Measurements from ENCODE around the gene PDE6G. TPM values are rescaled to one million over a fixed set of nuclear protein-coding genes. Genes with fewer than 3 reads are reported as not detected.
"Not testable (repeated sequence)": the region's sequence is repeated elsewhere in the genome, so short reads cannot be mapped to it uniquely, and the experiment has no call there.

The PDE6G gene
- total RNA-seq, 1 donor from 2014 or later, result 0.40 TPM

DNA sequence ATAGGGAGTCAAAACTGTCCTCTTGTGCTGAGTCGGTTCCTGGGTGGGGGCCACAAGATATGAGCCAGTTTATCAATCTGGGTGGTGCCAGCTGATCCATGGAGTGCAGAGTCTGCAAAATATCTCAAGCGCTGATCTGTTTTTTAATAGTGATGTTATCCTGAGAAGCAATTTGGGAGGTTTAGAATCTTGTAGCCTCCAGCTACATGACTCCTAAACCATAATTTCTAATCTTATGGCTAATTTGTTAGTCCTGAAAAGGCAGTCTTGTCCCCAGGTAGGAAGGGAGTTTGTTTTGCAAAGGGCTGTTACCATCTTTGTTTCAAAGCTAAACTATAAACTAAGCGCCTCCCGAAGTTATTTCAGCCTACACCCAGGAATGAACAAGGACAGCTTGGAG is 17.7 kb downstream of the PDE6G start:
- no peak for ATAC-seq

GRCh38 chr17:81636505-81637288 is 19.6 kb downstream of the PDE6G start, which contains the start of the genes NPLOC4 and TSPAN10:
Gene NPLOC4, minus strand, starts transcription at chr17:81637112. Its CDS starts 182 bp downstream, at chr17:81636930.
Gene TSPAN10, plus strand, starts transcription at chr17:81637196. Its CDS starts 5,217 bp downstream, at chr17:81642413.
- peak; percentile 87 for ATAC-seq

More for the DNA sequence above, 17.7 kb downstream of the PDE6G start:
- DNase-seq (ENCODE audit: low spot score), result no peak

DNA sequence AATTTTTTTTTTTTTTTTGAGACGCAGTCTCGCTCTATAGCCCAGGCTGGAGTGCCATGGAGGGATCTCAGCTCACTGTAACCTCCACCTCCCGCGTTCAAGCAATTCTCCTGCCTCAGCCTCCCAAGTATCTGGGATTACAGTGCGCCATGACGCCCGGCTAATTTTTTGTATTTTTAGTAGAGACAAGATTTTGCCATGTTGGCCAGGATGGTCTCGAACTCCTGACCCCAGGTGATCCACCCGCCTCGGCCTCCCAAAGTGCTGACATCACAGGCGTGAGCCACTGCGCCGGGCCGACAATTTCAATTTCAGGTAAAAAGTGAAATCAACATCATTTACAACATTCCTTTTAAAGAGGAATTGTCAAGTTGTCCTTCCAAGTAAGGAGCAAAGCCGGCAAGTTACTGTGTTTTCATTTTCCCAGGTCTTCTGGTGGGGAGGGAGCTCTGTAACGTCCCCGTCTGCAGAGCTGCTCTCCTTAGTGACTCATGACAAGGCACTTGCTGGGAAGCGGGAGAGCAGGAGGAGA is 20.3 kb downstream of the PDE6G start:
- peak; percentile 49 for ATAC-seq
- no peak for DNase-seq (ENCODE audit: low spot score)

More at GRCh38 chr17:81636505-81637288, 19.6 kb downstream of the PDE6G start, which contains the start of the genes NPLOC4 and TSPAN10:
- DNase-seq (ENCODE audit: low spot score), result peak; percentile 88

- DNase-seq (ENCODE audit: low spot score) (no peak), ATAC-seq (peak; percentile 2)
These were observed 20.9 kb downstream of the PDE6G start for GRCh38 chr17:81635431-81635830.

DNA sequence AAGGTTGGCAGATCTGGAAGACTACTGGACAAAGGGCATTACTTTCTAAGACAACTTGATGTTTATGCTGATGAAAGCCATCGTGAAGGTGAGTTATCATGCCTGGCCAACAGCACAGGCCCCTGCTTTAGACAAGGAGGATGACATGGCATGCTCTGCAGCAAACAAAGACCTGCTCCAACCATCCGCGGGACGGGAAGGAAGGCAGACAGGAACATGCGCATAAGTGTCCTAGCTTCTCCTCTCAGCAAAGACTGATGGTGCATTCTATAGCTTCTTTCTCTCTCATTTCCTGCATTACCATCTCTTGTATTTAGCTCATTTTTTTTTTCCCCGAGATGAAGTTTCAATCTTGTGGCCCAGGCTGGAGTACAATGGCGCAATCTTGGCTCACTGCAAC is 24.9 kb downstream of the PDE6G start:
- no peak for ATAC-seq
- DNase-seq (ENCODE audit: low spot score), result no peak

DNA sequence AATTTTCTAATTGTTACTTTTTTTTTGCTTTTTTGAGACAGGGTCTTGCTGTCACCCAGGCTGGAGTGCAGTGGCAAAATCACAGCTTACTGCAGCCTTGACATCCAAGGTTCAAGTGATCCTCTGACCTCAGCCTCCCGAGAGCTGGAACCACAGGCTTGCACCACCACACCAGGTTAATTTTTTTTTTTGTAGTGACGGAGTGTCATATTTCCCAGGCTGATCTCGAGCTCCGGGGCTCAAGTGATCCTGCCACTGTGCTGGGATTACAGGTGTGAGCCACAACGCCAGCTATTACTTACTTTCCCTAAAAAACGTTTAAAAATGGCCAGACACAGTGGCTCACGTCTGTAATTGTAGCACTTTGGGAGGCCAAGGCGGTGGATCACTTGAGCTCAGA is 26.1 kb downstream of the PDE6G start:
- DNase-seq (ENCODE audit: low spot score) (no peak), ATAC-seq (no peak)

GRCh38 chr17:81621494-81622130 is 34.7 kb downstream of the PDE6G start:
- DNase-seq (ENCODE audit: low spot score) (peak; percentile 67), ATAC-seq (peak; percentile 87)

- not testable (repeated sequence) for DNase-seq (ENCODE audit: low spot score); ATAC-seq
These were observed 38.0 kb downstream of the PDE6G start for GRCh38 chr17:81618307-81618706.

DNA sequence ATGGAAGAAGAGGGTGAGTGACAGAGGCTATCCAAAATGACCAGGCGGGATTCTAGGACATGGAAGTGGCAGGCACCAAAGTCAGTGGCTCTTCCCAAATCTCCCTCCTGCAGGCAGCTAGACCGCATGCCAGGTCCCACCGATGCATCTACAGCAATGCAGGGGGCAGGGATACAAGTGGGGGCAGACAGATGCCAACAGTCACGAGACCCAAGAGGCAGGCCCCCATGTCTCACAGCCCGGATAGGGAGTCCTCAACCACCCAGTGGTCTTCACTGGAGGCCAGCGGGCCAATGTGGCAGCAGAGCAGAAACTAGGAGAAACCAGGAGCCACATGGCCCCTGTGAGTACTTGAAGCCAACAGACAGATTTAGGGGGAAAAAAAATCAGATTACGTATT is 39.5 kb downstream of the PDE6G start:
- DNase-seq (ENCODE audit: low spot score), result no peak
- no peak for ATAC-seq

DNA sequence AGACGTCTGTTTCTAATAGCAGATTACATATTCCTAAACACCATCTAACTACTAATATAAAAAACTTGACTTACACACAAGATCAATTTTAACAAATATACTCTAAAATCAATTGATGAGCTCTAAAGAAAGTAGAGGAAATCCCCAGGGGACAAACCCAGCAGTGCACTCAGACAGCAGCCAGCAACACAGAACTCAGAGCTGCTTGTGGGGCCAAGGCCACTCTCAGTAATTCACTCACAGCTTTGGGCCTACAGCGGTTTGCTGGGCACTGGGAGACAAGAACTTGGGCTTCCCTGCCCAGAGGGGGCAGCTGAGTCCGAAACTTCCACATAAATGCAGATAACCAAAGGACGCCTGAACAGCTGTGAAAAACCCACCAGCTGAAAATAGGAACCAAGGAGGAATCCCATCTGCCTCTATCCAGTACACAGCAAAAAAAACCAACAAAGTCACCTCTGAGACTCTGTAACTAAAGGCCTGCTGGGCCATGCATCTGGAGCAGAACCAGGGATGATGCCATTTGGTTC is 40.9 kb downstream of the PDE6G start:
- ATAC-seq (peak; percentile 18), DNase-seq (ENCODE audit: low spot score) (no peak)

DNA sequence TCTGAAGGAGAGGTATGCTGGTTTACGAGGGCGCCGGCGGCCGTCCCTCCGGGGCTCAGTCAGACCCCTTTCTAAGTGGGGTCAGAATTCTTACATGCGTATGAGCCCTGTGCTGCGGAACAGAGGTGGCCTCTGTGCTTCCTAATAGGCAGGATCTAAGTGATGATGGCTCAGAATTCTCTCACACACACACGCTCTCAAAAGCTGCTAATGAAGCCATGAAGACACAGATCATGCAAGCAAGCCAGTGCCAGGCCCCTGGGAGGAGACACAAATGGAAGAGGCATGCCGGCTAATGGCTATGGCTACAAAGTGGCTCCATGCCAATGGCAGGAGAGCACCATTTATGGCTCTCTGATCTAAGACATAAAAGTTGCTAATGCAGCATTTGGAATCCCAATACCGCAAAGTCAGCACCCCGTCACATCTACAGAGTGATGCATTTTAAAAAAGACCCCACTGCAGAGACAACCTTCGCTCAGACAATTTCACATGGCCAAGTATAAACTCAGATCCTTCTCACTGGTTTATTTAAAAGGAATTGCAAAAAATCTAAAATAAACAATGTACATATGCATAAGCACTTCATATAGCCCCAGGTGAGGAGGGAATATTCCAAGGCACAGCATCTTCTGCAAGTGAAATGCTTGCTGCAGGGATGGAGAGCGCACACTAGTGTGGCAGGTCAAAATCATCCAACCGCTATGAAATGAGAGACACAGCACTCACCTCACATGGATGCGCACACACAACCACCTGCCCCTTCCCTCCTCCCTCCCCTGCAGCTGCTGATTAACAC is 44.0 kb downstream of the PDE6G start:
- ATAC-seq, result no peak
- no peak for DNase-seq (ENCODE audit: low spot score)

DNA sequence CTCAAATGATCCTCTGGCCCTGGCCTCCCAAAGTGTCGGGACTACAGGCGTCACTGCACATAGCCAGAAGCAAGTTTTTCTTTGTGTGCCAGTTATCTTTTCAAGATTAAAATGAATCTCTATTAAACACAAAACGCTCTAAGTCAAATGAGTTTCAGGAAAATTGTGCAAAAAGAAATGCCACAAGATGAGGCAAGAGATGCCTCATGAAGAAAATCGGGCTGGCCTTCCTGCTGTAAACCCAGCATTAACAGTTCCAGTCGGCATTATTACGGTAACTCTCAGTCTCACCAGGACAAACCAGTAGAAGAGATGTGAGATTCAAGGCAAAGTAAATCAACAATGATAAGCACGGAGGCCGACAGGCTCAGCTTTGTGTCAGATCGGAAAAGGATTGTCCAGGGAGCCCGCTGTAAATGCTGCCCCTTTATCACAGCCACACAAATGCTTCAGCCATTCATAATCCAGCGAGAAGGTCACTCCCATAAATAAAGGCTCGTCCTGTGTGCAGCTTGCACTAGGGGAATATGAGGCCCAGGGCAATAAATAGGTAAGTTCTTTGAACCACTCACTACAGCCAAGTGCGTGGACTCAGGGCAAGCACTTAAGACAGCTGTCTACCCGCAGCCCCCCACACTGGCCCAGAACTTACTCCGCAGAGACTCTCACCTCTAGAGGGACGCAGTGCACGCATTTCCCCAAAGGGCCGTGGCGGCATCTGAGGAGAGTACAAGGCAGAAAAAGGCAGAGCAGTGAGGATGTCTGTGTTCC is 46.6 kb downstream of the PDE6G start:
- DNase-seq (ENCODE audit: low spot score), result no peak
- no peak for ATAC-seq

DNA sequence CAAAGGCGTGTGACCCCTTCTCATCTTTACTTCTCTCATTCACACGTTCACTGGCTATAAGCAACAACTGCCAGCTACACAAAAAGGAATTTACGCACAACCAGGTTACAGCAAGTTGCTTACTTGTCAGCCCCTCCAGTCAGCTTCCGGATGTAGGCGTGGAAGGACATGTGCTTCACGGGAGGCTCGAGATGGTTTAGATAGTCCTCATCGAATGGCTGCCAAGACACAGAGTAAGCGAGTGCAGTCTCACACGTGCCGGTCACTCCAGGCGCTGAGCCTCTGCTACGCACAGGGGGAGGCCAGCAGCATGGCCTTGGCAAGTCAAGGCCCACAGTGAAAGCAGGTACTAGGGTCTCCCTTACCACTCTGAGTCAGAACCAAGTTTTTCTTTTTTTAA is 47.7 kb downstream of the PDE6G start:
- ATAC-seq, result no peak

DNA sequence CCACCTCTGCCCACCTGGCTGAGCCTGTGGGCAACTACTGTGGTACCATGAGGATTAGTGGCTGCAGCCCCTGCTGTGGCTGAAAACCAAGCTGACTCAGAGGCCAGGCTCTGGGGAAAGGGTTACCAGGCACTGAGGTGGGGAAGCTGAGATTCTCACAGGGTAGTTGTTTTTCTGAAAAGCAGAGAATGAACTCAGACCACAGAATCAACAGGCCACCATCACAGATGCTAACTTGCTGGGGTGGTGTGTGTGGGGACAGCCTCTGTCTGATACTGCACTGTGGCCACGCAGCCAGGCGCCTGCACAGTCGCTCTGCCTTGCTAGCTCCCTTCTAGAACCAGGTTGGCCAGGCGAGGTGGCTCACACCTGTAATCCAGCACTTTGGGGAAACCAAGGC is 48.3 kb downstream of the PDE6G start:
- ATAC-seq (no peak), DNase-seq (ENCODE audit: low spot score) (no peak)

More for the DNA sequence above, 47.7 kb downstream of the PDE6G start:
- DNase-seq (ENCODE audit: low spot score), result no peak

DNA sequence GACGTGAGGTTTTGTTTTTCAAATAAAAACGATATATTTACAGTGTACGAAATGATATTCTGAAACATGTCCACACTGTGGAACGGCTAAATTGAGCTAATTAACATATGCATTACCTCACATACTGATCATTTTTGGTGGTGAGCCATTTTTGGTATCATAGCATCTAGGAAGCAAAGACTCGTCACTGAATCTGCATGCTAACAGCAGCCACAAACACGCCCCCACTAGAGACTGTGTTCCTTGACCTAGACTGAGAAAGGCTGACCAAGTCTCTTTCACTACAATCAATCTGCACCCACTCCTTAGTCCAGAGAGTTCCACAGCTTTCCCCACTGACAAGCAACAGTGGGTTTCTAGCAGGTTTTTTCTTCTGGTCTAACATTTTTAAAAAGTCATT is 48.9 kb downstream of the PDE6G start:
- ATAC-seq, result no peak
- DNase-seq (ENCODE audit: low spot score), result no peak

- no peak for ATAC-seq
- DNase-seq (ENCODE audit: low spot score), result no peak
These were observed 52.3 kb downstream of the PDE6G start for GRCh38 chr17:81603846-81604610.

DNA sequence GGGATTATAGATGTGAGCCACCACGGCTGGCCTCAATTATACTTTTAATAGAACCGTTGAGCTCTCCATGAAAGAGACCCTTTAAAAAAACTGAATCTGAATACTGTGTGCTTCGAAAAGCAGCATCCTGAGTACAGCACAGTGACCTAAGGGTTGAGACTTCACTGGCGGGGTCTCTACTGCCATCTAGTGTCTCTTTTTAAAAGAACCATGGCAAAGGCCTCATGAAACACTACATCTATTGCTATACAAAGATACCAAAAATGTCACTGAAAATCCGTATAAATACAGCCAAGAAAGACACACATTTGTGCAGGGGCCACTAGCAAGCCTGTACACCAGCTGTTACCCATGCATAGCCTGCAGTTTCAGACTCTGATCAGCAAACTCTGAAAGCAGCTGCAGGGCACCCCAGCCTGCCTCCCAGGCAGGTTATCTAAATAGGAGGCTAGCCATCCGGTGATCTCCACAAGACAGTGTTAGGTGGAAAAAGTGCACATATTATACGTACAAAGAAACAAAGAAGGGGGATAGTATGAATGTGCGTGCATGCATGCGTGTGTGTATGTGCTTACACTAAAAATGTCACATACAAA is 54.7 kb downstream of the PDE6G start:
- DNase-seq (ENCODE audit: low spot score) (no peak), ATAC-seq (peak; percentile 89)

All from left lobe of liver (tissue), 2 donors.